Esophagus muscularis mucosa (tissue), 4 donors: ENCODE results near the gene ZNF892.

Experiments
- CTCF ChIP-seq, 3 experiments: fragments of 200-600 bp in 2 of 3; fragments of 450-650 bp in 1 of 3; sonication (generic) in 2 of 3; IDR thresholded peaks; one replicate each; pipeline ENCODE4 v1.5.1; 2017 to 2019; ENCODE audit warnings: antibody characterized with exemption in 3 of 3, mild to moderate bottlenecking in 2 of 3, moderate library complexity in 1 of 3
- EP300 ChIP-seq: sonication (generic); formaldehyde crosslinking; IDR thresholded peaks from one replicate; pipeline ENCODE4 v1.6.1; 2017; ENCODE audit warnings: antibody characterized with exemption
- POLR2A ChIP-seq: fragments of 450-650 bp; IDR thresholded peaks from one replicate; pipeline ENCODE4 v1.6.1; 2017; ENCODE audit warnings: antibody characterized with exemption, moderate library complexity, mild to moderate bottlenecking, low read depth
- POLR2AphosphoS5 ChIP-seq, 2 donors: sonication (generic); formaldehyde crosslinking; IDR thresholded peaks; one replicate each; pipeline ENCODE4 v1.6.1; 2017; ENCODE audit warnings: antibody characterized with exemption in 2 of 2

GRCh38 chr2:95232232-95232631 lies 24.9 kb downstream of the ZNF892 start:
- no peak for TF ChIP-seq POLR2A
- no peak for TF ChIP-seq CTCF (IDR thresholded peaks at IDR 0.05)
- TF ChIP-seq EP300: no peak
- TF ChIP-seq POLR2AphosphoS5 (IDR thresholded peaks at IDR 0.05): no peak
